H9 (cell line): ENCODE data around the gene MAPKAPK3. TPM values are rescaled to one million over a fixed set of nuclear protein-coding genes. Genes with fewer than 3 reads are reported as not detected.
"Not testable (repeated sequence)": the region's sequence is repeated elsewhere in the genome, so short reads cannot be mapped to it uniquely, and the experiment has no call there.

Experiments used
- DNase-seq: peaks from one replicate; pipeline ENCODE4 v3.0.0-alpha.2; 2017
- H2AFZ ChIP-seq: one replicate; pipeline ENCODE4 v1.6.1; 2013; ENCODE audit warnings: mild to moderate bottlenecking, low read length, control low read depth, moderate library complexity
- H2AK5ac ChIP-seq: 2 replicates; pipeline ENCODE4 v1.6.1; 2013; ENCODE audit warnings: low read length, control low read depth, mixed read lengths; ENCODE audit not compliant: insufficient read length
- H2BK120ac ChIP-seq: one replicate; pipeline ENCODE4 v1.6.1; 2013; ENCODE audit warnings: low read depth, mild to moderate bottlenecking, low read length, control low read depth, inconsistent platforms; ENCODE audit not compliant: poor library complexity, severe bottlenecking
- H2BK12ac ChIP-seq: 2 replicates; pipeline ENCODE4 v1.6.1; 2013; ENCODE audit warnings: low read length, control low read depth, mixed read lengths, low read depth; ENCODE audit not compliant: insufficient read length
- H2BK15ac ChIP-seq: 2 replicates; pipeline ENCODE4 v1.6.1; 2013; ENCODE audit warnings: low read depth, low read length, control low read depth
- H2BK20ac ChIP-seq: one replicate; pipeline ENCODE4 v1.6.1; 2013; ENCODE audit warnings: low read depth, mild to moderate bottlenecking, low read length, control low read depth, inconsistent platforms; ENCODE audit not compliant: poor library complexity, severe bottlenecking
- H2BK5ac ChIP-seq: 2 replicates; pipeline ENCODE4 v1.6.1; 2013; ENCODE audit warnings: low read length, control low read depth, mixed read lengths; ENCODE audit not compliant: insufficient read length
- H3K14ac ChIP-seq: 2 replicates; pipeline ENCODE4 v1.6.1; 2013; ENCODE audit warnings: low read length, control low read depth; ENCODE audit not compliant: insufficient read depth
- H3K18ac ChIP-seq: 2 replicates; pipeline ENCODE4 v1.6.1; 2013; ENCODE audit warnings: low read depth, mild to moderate bottlenecking, mixed read lengths, low read length, control low read depth; ENCODE audit not compliant: insufficient read length
- H3K23ac ChIP-seq: 2 replicates; pipeline ENCODE4 v1.6.1; 2013; ENCODE audit warnings: low read length, control low read depth, mixed read lengths, low read depth; ENCODE audit not compliant: insufficient read length
- H3K23me2 ChIP-seq: 2 replicates; pipeline ENCODE4 v1.6.1; 2013; ENCODE audit warnings: low read depth, mild to moderate bottlenecking, mixed read lengths, low read length, control low read depth; ENCODE audit not compliant: insufficient read length, poor library complexity, severe bottlenecking
- H3K27ac ChIP-seq: 2 replicates; pipeline ENCODE4 v1.5.1; 2013; ENCODE audit warnings: low read length, control low read depth, mixed read lengths, low read depth; ENCODE audit not compliant: insufficient read length
- H3K27me3 ChIP-seq: 2 replicates; pipeline ENCODE4 v1.6.1; 2013; ENCODE audit warnings: low read length, control low read depth, inconsistent platforms; ENCODE audit not compliant: insufficient read depth
- H3K4ac ChIP-seq: 2 replicates; pipeline ENCODE4 v1.6.1; 2013; ENCODE audit warnings: low read depth, mild to moderate bottlenecking, control low read depth, inconsistent platforms, low read length, moderate library complexity
- H3K4me1 ChIP-seq: 2 replicates; pipeline ENCODE4 v1.6.1; 2013; ENCODE audit warnings: low read length, control low read depth, inconsistent platforms; ENCODE audit not compliant: insufficient read depth
- H3K4me2 ChIP-seq: 2 replicates; pipeline ENCODE4 v1.6.1; 2013; ENCODE audit warnings: low read length, control low read depth, mixed read lengths; ENCODE audit not compliant: insufficient read length, insufficient read depth
- H3K56ac ChIP-seq: 2 replicates; pipeline ENCODE4 v1.6.1; 2013; ENCODE audit warnings: low read depth, mild to moderate bottlenecking, mixed read lengths, low read length, control low read depth; ENCODE audit not compliant: insufficient read length
- H3K79me1 ChIP-seq: 2 replicates; pipeline ENCODE4 v1.6.1; 2013; ENCODE audit warnings: low read depth, mild to moderate bottlenecking, moderate library complexity, low read length, control low read depth, inconsistent platforms; ENCODE audit not compliant: insufficient read depth, poor library complexity, severe bottlenecking
- H3K79me2 ChIP-seq: 2 replicates; pipeline ENCODE4 v1.6.1; 2013; ENCODE audit warnings: low read length, control low read depth, inconsistent platforms; ENCODE audit not compliant: insufficient read depth
- H3K9ac ChIP-seq: 2 replicates; pipeline ENCODE4 v1.6.1; 2013; ENCODE audit warnings: low read length, control low read depth, mixed read lengths; ENCODE audit not compliant: insufficient read length; ENCODE audit errors: extremely low read depth
- H3K9me3 ChIP-seq: one replicate; pipeline ENCODE4 v1.6.1; 2013; ENCODE audit warnings: low read depth, low read length, inconsistent platforms; ENCODE audit not compliant: control insufficient read depth
- H3T11ph ChIP-seq: one replicate; pipeline ENCODE4 v1.6.1; 2013; ENCODE audit warnings: mild to moderate bottlenecking, low read length, control low read depth, inconsistent platforms
- H4K20me1 ChIP-seq: one replicate; pipeline ENCODE4 v1.6.1; 2013; ENCODE audit not compliant: control insufficient read depth, insufficient read length, insufficient read depth
- H4K5ac ChIP-seq: 2 replicates; pipeline ENCODE4 v1.6.1; 2013; ENCODE audit warnings: low read depth, mild to moderate bottlenecking, mixed read lengths, low read length, control low read depth; ENCODE audit not compliant: insufficient read length
- H4K8ac ChIP-seq: replicated peaks from 2 replicates; pipeline ENCODE4 v1.6.1; 2013; ENCODE audit warnings: low read length, control low read depth, mixed read lengths, low read depth; ENCODE audit not compliant: insufficient read length
- H4K91ac ChIP-seq: 2 replicates; pipeline ENCODE4 v1.6.1; 2013; ENCODE audit warnings: low read depth, mild to moderate bottlenecking, moderate library complexity, mixed read lengths, low read length, control low read depth; ENCODE audit not compliant: insufficient read length
- H3K27ac Mint-ChIP-seq, 3 experiments: 2 replicates in 2 of 3; 3 replicates in 1 of 3; pipeline ENCODE4 v1.8.0; 2020 to 2021; ENCODE audit warnings: mixed read lengths in 3 of 3, mild to moderate bottlenecking in 1 of 3, moderate library complexity in 1 of 3
- H3K27me3 Mint-ChIP-seq: 2 replicates; pipeline ENCODE4 v1.8.0; 2021; ENCODE audit warnings: low read depth, mild to moderate bottlenecking, moderate library complexity, mixed read lengths
- H3K36me3 Mint-ChIP-seq, 3 experiments: 2 replicates in 2 of 3; 3 replicates in 1 of 3; pipeline ENCODE4 v1.8.0; 2020 to 2021; ENCODE audit warnings: low read depth in 3 of 3, mixed read lengths in 3 of 3; ENCODE audit not compliant: insufficient read depth in 1 of 3
- H3K4me1 Mint-ChIP-seq, 2 experiments: 2 replicates each; pipeline ENCODE4 v1.8.0; 2020; ENCODE audit warnings: mixed read lengths in 2 of 2
- H3K4me3 Mint-ChIP-seq, 2 experiments: 2 replicates in 1 of 2; 3 replicates in 1 of 2; pipeline ENCODE4 v1.8.0; 2020 to 2021; ENCODE audit warnings: mild to moderate bottlenecking in 2 of 2, mixed read lengths in 2 of 2, moderate library complexity in 1 of 2
- H3K9me3 Mint-ChIP-seq, 2 experiments: 2 replicates in 1 of 2; 3 replicates in 1 of 2; pipeline ENCODE4 v1.8.0; 2020; ENCODE audit warnings: mild to moderate bottlenecking in 2 of 2, mixed read lengths in 2 of 2, moderate library complexity in 1 of 2
- CTCF ChIP-seq: fragments of 200-600 bp; sonication (generic); conservative IDR thresholded peaks from 3 replicates; pipeline ENCODE4 v1.8.0; 2021; ENCODE audit warnings: antibody characterized with exemption, mild to moderate bottlenecking
- WGBS: extraction: QIAGEN DNeasy Blood & Tissue Kit; methylation state at CpG from one replicate; pipeline ENCODE4 v1.1.7; 2013; ENCODE audit warnings: missing lambda C conversion rate, low lambda C conversion rate, mixed read lengths; ENCODE audit not compliant: insufficient read length; ENCODE audit errors: extremely low coverage; 5-methylcytosine and 5-hydroxymethylcytosine counted together
- total RNA-seq: library from RNA; stranded (reverse); gene quantifications from 2 replicates; pipeline ENCODE4 v1.2.1, GENCODE V29; 2021

Gene MAPKAPK3
- total RNA-seq, 1 experiment from 2014 or later: 57.9 TPM

GRCh38 chr3:50687916-50688315, 71.0 kb downstream of the MAPKAPK3 start:
- no peaks in the 10 kb centered on the region for H3K27me3 Mint-ChIP-seq
- H3K4me3 Mint-ChIP-seq: no peak overlapping the region
- H3K4me1 ChIP-seq: peaks cover 3% of the 10 kb centered on the region; the same call in 1 of the 2 replicates
- peaks cover 3 to 9% of the 10 kb centered on the region in 2 experiments; a peak in 3 of 5 replicates for H3K9me3 Mint-ChIP-seq
- no peaks in the 10 kb centered on the region for H3K27me3 ChIP-seq
- H2AFZ ChIP-seq: no peak overlapping the region
- H2BK20ac ChIP-seq: no peak overlapping the region
- H3K14ac ChIP-seq: no peak overlapping the region
- no peaks in the 10 kb centered on the region for H3K79me1 ChIP-seq
- no peak for DNase-seq
- H3K4ac ChIP-seq: no peak overlapping the region
- no peak overlapping the region for H3K9ac ChIP-seq
- no peak overlapping the region for H4K91ac ChIP-seq
- H3K27ac Mint-ChIP-seq: 0 out of 7 replicates have a peak overlapping the region, but pooled peaks of 1 of the 3 experiments have one; percentile 58
- no peak overlapping the region for H2AK5ac ChIP-seq
- H3K56ac ChIP-seq: no peak overlapping the region
- H3K4me1 Mint-ChIP-seq: peaks cover 25 to 33% of the 10 kb centered on the region in 2 experiments
- H3K27ac ChIP-seq: no peak overlapping the region
- no peak overlapping the region for H3K18ac ChIP-seq
- H4K20me1 ChIP-seq: no peaks in the 10 kb centered on the region
- H2BK120ac ChIP-seq: no peak overlapping the region
- no peak overlapping the region for H2BK5ac ChIP-seq
- TF ChIP-seq CTCF: no peak
- no peaks in the 10 kb centered on the region for H3K9me3 ChIP-seq
- H3K23me2 ChIP-seq: no peaks in the 10 kb centered on the region
- H2BK15ac ChIP-seq: no peak overlapping the region
- no peak overlapping the region for H4K8ac ChIP-seq
- peaks cover 5% of the 10 kb centered on the region; the same call in 1 of the 2 replicates for H3K79me2 ChIP-seq
- no CpG with 5 or more reads among the region's 2 CpGs for WGBS
- H3T11ph ChIP-seq: no peak overlapping the region
- H3K36me3 Mint-ChIP-seq: peaks cover 3 to 16% (median 12%) of the 10 kb centered on the region in 3 experiments
- H2BK12ac ChIP-seq: no peak overlapping the region
- H3K4me2 ChIP-seq: no peak overlapping the region
- H4K5ac ChIP-seq: no peak overlapping the region
- no peak overlapping the region for H3K23ac ChIP-seq

GRCh38 chr3:50688602-50689001, 71.7 kb downstream of the MAPKAPK3 start:
- H3K4me3 Mint-ChIP-seq, H3K9me3 Mint-ChIP-seq, H3T11ph ChIP-seq, H2BK120ac ChIP-seq, H3K79me1 ChIP-seq, H4K8ac ChIP-seq, H3K23me2 ChIP-seq, H3K9ac ChIP-seq, H2BK12ac ChIP-seq, H3K4me2 ChIP-seq, DNase-seq, H2BK5ac ChIP-seq, H4K5ac ChIP-seq, H3K18ac ChIP-seq, H3K4me1 ChIP-seq, H3K23ac ChIP-seq, H2AFZ ChIP-seq, H3K56ac ChIP-seq, H2AK5ac ChIP-seq, H2BK15ac ChIP-seq, H3K79me2 ChIP-seq, H2BK20ac ChIP-seq, H4K20me1 ChIP-seq, H3K27me3 ChIP-seq, H3K14ac ChIP-seq, H3K27me3 Mint-ChIP-seq, H3K9me3 ChIP-seq, H4K91ac ChIP-seq, H3K4ac ChIP-seq: not testable (repeated sequence)
- Mint-ChIP-seq H3K4me1 (peaks cover 25 to 33% of the 10 kb centered on the region in 2 experiments), H3K27ac (peak overlapping the region in 2 of 3 experiments; percentile 41 to 78; a peak in 3 of 7 replicates), H3K36me3 (peaks cover 3 to 16% (median 12%) of the 10 kb centered on the region in 3 experiments)
- peak overlapping the region; percentile 67 for H3K27ac ChIP-seq
- WGBS: no CpG with 5 or more reads among the region's 4 CpGs
